Parathyroid adenoma (tissue), 2 donors: ENCODE data around the gene NPIPB2.
"Not testable (repeated sequence)": the region's sequence is repeated elsewhere in the genome, so short reads cannot be mapped to it uniquely, and the experiment has no call there.

Experiments
- H2AFZ ChIP-seq: fragments of 300-600 bp; sonication (generic); one replicate; pipeline ENCODE4 v1.7.0; 2017; ENCODE audit warnings: antibody characterized with exemption, mild to moderate bottlenecking
- H3K27ac ChIP-seq: fragments of 300-600 bp; sonication (generic); one replicate; pipeline ENCODE4 v1.7.0; 2017
- H3K27me3 ChIP-seq: fragments of 300-600 bp; sonication (generic); one replicate; pipeline ENCODE4 v1.7.0; 2017; ENCODE audit warnings: low read length; ENCODE audit not compliant: control insufficient read depth, insufficient read depth
- H3K36me3 ChIP-seq: fragments of 300-600 bp; sonication (generic); one replicate; pipeline ENCODE4 v1.7.0; 2017; ENCODE audit warnings: low read length; ENCODE audit not compliant: control insufficient read depth, insufficient read depth
- H3K4me1 ChIP-seq: fragments of 300-600 bp; sonication (generic); one replicate; pipeline ENCODE4 v1.7.0; 2017; ENCODE audit warnings: control low read depth
- H3K4me2 ChIP-seq: fragments of 300-600 bp; sonication (generic); one replicate; pipeline ENCODE4 v1.7.0; 2017; ENCODE audit warnings: low read length
- H3K4me3 ChIP-seq: fragments of 300-600 bp; sonication (generic); one replicate; pipeline ENCODE4 v1.7.0; 2017; ENCODE audit warnings: low read depth, low read length
- H3K79me2 ChIP-seq: fragments of 300-600 bp; sonication (generic); one replicate; pipeline ENCODE4 v1.7.0; 2017; ENCODE audit warnings: control low read depth
- H3K9ac ChIP-seq: fragments of 300-600 bp; sonication (generic); one replicate; pipeline ENCODE4 v1.7.0; 2017; ENCODE audit warnings: mild to moderate bottlenecking
- H3K9me3 ChIP-seq: fragments of 300-600 bp; sonication (generic); one replicate; pipeline ENCODE4 v1.7.0; 2017; ENCODE audit warnings: low read length; ENCODE audit not compliant: control insufficient read depth
- CTCF ChIP-seq: fragments of 300-600 bp; sonication (generic); IDR thresholded peaks from one replicate; pipeline ENCODE4 v1.7.0; 2017; ENCODE audit warnings: antibody characterized with exemption, mild to moderate bottlenecking
- donor health status: primary hyperparathyroidism.

NPIPB2 gene

GRCh38 chr16:11941945-11942344 is at the start of gene NPIPB2:
NPIPB2 (minus strand) TSS chr16:11942045; CDS start chr16:11942045, 0 bp downstream.
- H3K27ac ChIP-seq, H3K4me2 ChIP-seq: not testable (repeated sequence)

GRCh38 chr16:11990702-11991390 is 49.0 kb upstream of the NPIPB2 start:
- TF ChIP-seq CTCF, result no peak
- Histone ChIP-seq H2AFZ (no peak overlapping the region), H3K36me3 (no peaks in the 10 kb centered on the region), H3K4me1 (peaks cover 14% of the 10 kb centered on the region), H3K9me3 (no peaks in the 10 kb centered on the region), H3K4me3 (no peak overlapping the region), H3K9ac (no peak overlapping the region), H3K79me2 (peaks cover 75% of the 10 kb centered on the region), H3K27me3 (no peaks in the 10 kb centered on the region), H3K4me2 (no peak overlapping the region), H3K27ac (no peak overlapping the region)

More at GRCh38 chr16:11941945-11942344, at the start of gene NPIPB2:
- not testable (repeated sequence) for H3K79me2 ChIP-seq, H2AFZ ChIP-seq, H3K4me1 ChIP-seq, H3K36me3 ChIP-seq, H3K9ac ChIP-seq, H3K9me3 ChIP-seq, H3K27me3 ChIP-seq, H3K4me3 ChIP-seq

- H3K9ac ChIP-seq, result no peak overlapping the region
- no peaks in the 10 kb centered on the region for H3K4me1 ChIP-seq
- peaks cover 76% of the 10 kb centered on the region for H3K79me2 ChIP-seq
- H3K4me3 ChIP-seq, result no peak overlapping the region
- no peaks in the 10 kb centered on the region for H3K9me3 ChIP-seq
- H3K4me2 ChIP-seq, result no peak overlapping the region
- H3K36me3 ChIP-seq, result no peaks in the 10 kb centered on the region
- H3K27ac ChIP-seq, result no peak overlapping the region
- TF ChIP-seq CTCF, result no peak
- no peaks in the 10 kb centered on the region for H3K27me3 ChIP-seq
- no peak overlapping the region for H2AFZ ChIP-seq
Observed at GRCh38 chr16:11988258-11988978, 46.6 kb upstream of the NPIPB2 start.

GRCh38 chr16:11986521-11987057 is 44.7 kb upstream of the NPIPB2 start:
- no peak overlapping the region for H3K27ac ChIP-seq
- no peaks in the 10 kb centered on the region for H3K27me3 ChIP-seq
- H3K79me2 ChIP-seq, result peaks cover 78% of the 10 kb centered on the region
- H2AFZ ChIP-seq, result no peak overlapping the region
- no peak overlapping the region for H3K4me2 ChIP-seq
- no peaks in the 10 kb centered on the region for H3K36me3 ChIP-seq
- H3K4me1 ChIP-seq, result peaks cover 5% of the 10 kb centered on the region
- H3K9me3 ChIP-seq, result no peaks in the 10 kb centered on the region
- H3K9ac ChIP-seq, result no peak overlapping the region
- no peak overlapping the region for H3K4me3 ChIP-seq
- TF ChIP-seq CTCF, result no peak

- H3K79me2 ChIP-seq, result peaks cover 85% of the 10 kb centered on the region
- H3K27me3 ChIP-seq, result no peaks in the 10 kb centered on the region
- TF ChIP-seq CTCF, result no peak
- H3K36me3 ChIP-seq, result no peaks in the 10 kb centered on the region
- H3K27ac ChIP-seq, result no peak overlapping the region
- peaks cover 5% of the 10 kb centered on the region for H3K4me1 ChIP-seq
- H3K4me3 ChIP-seq, result no peak overlapping the region
- no peak overlapping the region for H3K4me2 ChIP-seq
- no peaks in the 10 kb centered on the region for H3K9me3 ChIP-seq
- no peak overlapping the region for H3K9ac ChIP-seq
- no peak overlapping the region for H2AFZ ChIP-seq
Observed at GRCh38 chr16:11985250-11985649, 43.4 kb upstream of the NPIPB2 start.
